HG03196 (cell line): ENCODE data around the gene GRM8.
A peak's percentile ranks its signal among the peaks of the same experiment; 100 is the strongest.

Experiments used
- ATAC-seq: cut with Tn5 transposase; IDR thresholded peaks from one replicate; pipeline ENCODE4 v1.9.1; 2021; ENCODE audit not compliant: unreplicated experiment

The GRM8 gene

DNA sequence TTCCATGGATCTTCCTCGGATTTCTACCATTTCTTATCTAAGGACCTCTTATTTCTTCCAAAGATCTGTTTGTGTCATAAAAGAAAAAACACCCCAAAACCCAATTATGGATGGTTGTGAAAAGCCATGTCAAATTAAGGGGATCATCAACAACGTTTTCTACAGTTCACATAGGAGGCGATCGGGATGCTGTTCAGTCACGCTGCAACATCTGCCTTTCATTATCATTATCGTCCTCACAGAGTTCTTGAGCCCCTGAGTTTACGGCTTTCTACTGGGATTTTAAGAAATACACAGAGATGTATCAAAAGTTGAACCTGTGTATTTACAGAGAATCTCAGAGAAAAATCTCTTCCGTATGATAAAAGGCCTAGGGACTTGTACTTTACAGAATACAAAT, 101.4 kb downstream of the GRM8 start:
- no peak for ATAC-seq

GRCh38 chr7:127150543-127150942, 102.2 kb downstream of the GRM8 start:
- ATAC-seq: no peak

DNA sequence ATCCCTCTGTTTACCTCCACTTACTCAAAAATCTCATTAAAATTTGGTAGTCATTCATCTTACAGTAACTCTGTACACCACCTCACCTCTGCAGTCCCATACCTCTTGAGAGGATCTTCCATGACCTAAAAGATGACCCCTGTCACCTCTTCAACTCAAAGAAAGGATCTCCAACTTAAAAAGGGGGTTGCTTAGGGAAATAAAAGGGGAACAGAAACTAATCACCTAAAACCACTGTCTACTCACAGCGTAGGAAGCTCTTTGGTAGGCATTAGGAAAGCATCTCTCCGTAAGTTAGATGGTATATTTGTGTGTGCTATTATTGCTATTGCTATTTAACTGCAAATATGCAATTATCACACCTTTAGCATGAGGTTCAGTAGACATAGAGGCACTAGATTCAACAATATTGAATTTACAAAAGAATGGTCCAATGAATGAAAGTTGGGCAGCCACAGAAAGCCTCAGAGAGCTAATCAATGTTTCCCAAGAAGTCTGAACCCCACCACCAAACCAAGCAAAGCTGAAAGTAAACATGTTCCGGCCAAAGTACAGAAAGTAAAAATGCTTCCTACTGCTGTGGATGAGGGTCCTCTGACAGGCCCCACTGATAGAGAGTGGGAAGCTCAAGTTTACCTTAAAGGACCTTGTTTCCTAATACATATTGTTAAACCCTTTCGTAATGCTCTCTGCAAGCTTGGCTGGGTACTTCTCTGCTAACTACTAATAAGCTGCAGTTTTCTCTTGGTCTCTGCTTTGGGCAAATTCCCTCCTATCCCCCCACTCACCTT, 105.8 kb downstream of the GRM8 start:
- ATAC-seq: no peak

GRCh38 chr7:127137146-127137545, 115.6 kb downstream of the GRM8 start:
- no peak for ATAC-seq

DNA sequence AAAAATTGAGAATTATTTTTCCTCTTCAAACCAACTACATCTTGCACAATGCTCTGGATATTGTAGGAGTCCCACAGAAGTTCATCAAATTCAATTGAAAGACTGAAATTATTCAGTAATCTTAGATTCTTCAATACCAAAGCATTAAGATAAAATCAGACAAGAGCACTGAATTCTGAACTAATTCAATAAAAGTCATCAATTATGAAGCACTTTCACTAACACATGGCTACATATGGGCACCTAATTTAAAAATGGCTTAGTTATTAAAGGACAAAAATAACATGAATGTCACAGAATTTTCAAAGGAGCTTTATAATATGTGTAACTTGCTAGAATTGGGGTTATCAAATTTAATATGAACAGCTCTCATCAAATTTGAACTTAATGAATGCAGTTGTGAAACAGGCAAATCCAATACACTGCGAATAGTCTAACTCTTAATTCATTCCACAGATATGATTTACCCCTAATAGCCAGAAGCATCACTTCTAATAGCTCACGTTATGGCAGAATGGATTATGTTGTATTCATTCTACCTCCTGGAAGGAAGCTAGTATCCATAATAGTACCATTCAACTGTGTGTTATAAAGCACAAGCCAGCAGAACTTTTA, 116.8 kb downstream of the GRM8 start:
- no peak for ATAC-seq

DNA sequence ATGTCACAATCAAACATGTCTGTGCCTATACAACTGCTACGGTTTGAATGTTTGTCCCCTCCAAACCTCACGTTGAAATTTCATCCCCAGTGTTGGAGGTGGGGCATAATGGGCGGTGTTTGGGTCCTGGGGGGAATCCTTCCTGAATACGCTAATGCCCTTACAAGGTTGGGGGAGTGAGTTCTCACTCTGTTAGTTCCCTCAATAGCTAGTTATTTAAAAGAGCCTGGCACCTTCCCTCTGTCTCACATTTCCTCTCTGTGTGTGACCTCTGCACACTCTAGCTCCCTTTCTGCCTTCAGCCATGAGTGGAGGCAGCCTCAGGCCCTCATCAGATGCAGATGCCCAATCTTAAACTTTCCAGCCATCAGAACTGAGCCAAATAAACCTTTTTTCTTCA, 129.5 kb downstream of the GRM8 start:
- ATAC-seq: no peak

DNA sequence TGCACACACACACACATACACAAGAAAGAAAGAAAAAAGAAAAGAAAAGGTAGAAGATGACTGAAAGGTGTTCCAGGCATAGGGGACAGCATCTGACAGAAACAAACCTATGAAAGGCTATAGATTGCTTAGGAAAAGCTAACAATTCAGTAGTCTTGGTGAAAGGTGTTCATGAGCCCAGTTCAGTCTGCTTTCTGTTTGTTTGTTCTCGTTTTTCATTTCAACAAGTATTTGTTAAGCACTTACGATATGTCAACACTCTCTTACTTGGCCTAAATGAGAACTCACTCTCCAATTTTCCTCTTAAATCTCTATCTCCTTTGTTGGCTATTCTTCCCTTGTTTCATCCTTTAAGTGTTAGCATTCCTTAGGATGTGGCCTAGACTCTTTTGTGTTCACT, 133.2 kb downstream of the GRM8 start:
- ATAC-seq: no peak

GRCh38 chr7:127114742-127115265, 137.9 kb downstream of the GRM8 start:
- no peak for ATAC-seq

DNA sequence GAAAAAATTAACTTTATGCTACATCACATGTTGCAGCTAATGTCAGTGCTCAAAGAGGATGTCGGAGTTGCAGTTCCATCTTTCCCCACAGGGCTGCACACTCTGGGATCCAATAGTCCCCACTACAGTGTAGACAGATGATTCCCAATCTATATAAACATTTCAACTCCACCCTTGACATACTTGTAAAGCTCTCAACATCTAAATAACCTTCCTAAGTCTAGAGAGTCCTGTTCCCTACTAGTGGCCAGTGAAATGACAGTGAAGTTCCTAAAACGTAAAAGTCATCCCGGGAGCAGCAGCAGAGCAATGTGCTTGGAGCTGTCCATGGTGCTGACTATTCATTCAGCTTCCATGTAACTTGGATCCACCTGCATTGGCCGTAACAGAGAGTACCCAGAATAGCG, 145.1 kb downstream of the GRM8 start:
- ATAC-seq: peak; percentile 88

GRCh38 chr7:127093340-127093739, 159.4 kb downstream of the GRM8 start:
- ATAC-seq: no peak

DNA sequence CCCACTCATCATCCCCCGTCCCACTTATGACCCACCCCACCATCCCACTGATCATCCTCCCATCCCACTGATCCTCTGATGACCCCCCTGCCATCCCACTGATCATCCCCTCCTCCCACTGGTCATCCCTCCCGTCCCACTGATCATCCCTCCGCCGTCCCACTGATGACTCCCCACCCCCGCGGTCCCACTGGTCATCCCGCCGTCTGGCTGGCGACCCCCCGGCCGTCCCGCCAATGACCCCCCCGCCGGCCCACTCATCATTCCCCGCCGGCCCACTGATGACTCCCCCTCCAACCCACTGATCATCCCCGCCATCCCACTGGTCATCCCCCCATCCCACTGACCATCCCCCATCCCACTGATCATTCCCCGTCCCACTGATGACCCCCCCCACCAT, 161.1 kb downstream of the GRM8 start:
- ATAC-seq: no peak

- no peak for ATAC-seq
These were observed 163.6 kb downstream of the GRM8 start for GRCh38 chr7:127089146-127089545.

- ATAC-seq: no peak
These were observed 171.2 kb downstream of the GRM8 start for GRCh38 chr7:127081539-127081938.

DNA sequence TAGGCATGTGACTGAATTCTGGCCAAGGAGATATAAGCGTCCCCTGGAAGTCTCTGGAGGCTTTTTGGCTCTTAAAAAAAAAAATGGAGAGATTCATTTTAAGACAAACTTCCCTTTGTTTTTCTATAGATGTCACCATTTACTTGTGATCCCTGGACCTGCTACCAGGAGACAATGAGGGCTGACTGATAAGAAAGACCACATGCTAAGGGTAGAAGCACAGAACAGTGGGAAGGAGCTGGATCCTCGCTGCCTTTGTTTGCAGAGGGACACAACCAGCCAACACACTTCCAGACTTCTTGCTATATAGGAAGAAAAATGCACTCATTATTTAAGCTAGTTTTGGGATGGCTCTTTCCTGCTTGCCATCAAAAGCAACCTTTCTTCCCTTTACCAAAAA, 172.2 kb downstream of the GRM8 start:
- ATAC-seq: no peak

DNA sequence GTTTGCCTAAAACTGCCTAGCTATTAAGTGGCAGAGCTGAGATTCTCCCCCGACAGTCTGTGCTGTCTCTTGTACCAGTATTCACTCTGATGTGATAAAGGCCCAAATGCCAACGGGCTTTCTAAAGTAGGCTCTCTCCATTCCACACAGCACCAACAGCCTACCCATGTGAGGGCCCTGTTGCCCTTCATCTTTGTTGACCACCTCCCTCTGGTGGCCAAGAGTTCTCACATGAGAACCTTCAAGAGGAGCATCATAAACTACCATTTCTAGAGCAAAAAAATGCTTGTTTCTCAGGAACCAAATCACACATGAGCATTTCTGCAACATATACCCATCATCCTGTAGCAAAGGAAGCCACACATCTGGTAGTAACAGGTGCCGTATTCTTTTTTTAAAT, 185.8 kb downstream of the GRM8 start:
- ATAC-seq: no peak

DNA sequence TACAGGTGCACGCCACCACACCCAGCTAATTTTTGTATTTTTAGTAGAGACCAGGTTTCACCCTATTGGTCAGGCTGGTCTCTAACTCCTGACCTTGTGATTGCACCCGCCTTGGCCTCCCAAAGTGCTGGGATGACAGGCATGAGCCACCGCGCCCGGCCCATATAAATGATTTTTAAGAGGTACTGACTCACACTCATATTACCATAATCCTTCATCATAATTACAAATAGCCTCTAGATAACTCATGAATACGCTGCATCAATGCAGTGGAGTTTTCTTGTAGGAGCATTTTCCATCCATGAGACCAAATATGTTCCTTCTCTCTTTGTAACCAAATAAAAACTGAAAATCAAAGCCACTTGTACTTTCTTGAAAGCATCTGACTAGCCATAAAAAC, 193.3 kb downstream of the GRM8 start:
- ATAC-seq: no peak

DNA sequence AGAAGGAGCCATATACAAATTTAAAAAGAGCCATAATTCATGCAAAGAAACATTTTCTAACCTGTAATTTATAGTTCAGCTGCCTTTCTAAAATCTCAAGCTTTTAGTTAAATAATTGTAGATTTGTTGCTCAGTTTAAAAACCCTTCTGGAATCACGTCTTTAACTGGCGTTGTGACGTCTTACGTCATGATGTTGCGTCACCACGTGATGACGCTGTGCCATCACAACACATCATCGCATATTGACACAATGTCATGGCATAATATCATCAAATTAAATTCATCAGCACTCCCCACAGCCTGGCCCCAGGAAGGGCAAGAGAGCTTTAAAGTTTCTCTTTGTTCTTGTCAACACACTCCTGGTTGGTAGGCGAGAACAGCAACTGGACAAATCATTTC, 194.8 kb downstream of the GRM8 start:
- ATAC-seq: no peak

DNA sequence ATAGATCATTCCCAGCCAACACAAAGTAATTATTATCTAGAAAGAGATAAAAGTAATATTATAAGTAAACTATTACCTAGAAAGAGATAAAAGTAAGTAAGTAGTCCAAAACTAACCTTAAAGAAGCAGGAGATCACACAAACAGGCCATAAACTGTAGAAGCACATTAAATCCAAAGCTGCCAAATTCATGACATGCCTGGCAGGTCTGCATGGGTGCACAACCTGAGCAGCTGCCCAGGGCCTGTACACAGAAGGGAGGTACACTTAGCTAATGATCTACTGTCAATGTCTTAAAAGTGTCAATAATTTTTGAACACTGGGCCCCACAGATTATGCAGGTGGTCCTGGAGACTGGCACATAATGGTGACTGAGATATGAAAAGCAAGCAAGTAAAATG, 196.5 kb downstream of the GRM8 start:
- ATAC-seq: no peak

DNA sequence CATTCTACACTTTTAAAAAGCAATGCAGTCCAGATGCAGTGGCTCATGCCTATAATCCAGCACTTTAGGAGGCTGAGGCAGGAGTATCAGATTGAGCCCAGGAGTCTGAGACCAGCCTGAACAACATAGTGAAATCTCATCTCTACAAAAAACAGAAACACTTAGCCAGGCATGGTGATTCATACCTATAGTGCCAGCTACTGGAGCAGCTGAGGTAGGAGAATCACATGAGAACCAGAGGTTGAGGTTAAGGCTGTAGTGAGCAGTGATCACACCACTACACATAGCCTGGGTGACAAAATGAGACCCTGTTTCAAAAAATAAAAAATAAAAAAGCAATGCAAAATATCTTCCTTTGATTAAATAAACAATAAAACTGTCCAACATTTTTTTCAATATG, 205.2 kb downstream of the GRM8 start:
- no peak for ATAC-seq

DNA sequence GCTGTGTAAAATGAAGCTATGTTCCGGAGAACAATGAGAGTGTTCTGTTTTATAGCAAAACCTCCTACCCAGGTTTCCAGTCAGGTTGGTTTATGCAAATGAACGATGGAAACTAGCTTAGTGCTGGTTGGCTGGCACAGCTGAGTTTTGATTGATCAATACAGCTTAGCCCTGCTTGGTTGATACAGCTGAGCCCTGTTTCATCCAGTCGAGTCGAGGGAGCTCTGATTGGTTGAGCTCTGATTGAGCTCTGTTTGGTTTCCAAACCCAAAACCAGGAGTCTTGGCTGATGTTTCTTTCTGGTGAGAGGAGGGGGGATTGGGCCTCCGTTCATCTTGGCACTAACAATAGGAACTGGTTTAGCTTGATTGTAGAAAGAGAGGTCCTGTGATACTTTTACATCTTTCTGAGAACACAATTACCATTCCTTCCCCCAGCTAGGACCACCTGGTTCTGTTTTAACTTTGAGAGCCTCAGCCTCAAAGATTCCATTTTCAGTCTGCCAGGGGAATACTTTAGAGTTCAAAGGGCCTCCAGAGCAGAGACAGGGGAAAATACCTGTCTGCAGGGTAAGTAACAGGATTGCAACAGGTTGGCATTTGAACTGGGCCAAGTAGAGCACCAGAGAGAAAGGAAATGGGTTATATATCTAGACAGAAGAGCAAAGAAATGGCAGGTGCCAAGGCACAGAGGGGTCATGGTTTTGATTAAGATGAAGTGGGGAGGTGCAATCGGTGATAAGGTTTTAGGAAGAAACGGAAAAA, 210.9 kb downstream of the GRM8 start:
- ATAC-seq: no peak

GRCh38 chr7:127040042-127040441, 212.7 kb downstream of the GRM8 start:
- ATAC-seq: no peak

DNA sequence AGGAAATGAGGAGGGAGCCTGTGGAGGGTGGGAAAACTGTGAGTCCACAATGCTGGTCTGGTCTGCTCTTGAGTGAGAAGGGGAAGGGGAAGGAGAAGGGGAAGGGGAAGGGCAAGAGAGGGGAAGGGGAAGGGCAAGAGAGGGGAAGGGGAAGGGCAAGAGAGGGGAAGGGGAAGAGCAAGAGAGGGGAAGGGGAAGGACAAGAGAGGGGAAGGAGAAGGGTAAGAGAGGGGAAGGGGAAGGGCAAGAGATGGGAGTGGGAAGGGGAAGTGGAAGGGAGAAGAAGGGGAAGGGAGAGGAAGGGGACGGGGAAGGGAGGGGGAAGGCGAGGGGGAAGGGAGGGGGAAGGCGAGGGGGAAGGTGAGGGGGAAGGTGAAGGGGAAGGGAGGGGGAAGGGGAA, 213.2 kb downstream of the GRM8 start:
- no peak for ATAC-seq
